ENCODE measurements around the gene NTM. TPM values are rescaled to one million over a fixed set of nuclear protein-coding genes. Genes with fewer than 3 reads are reported as not detected.

The NTM gene
- total RNA-seq, 1 experiment from 2014 or later = 0.73 TPM

GRCh38 chr11:131924457-131925201 is 554.2 kb downstream of the NTM start:
- Mint-ChIP-seq H3K9me3 (ENCODE audit: unreplicated experiment) (no peaks in the 10 kb centered on the region), H3K36me3 (ENCODE audit: insufficient read depth, unreplicated experiment) (no peaks in the 10 kb centered on the region), H3K4me1 (ENCODE audit: low read depth, unreplicated experiment) (no peaks in the 10 kb centered on the region), H3K27ac (ENCODE audit: unreplicated experiment) (no peak overlapping the region), H3K27me3 (ENCODE audit: insufficient read depth, unreplicated experiment) (peaks cover 24% of the 10 kb centered on the region), H3K4me3 (ENCODE audit: unreplicated experiment) (no peak overlapping the region)
- DNase-seq = no peak
- Histone ChIP-seq H3K36me3 (ENCODE audit: control insufficient read depth, insufficient read depth, low read length) (no peaks in the 10 kb centered on the region), H3K9me3 (no peaks in the 10 kb centered on the region), H3K4me1 (no peaks in the 10 kb centered on the region), H3K4me3 (ENCODE audit: low read depth, low read length) (no peak overlapping the region), H3K27me3 (replicated peaks; ENCODE audit: control insufficient read depth, insufficient read depth, low read length) (no peaks in the 10 kb centered on the region)
- no peak for TF ChIP-seq CTCF (IDR thresholded peaks at IDR 0.05; ENCODE audit: insufficient read depth in 1 of 2, low read depth in 1 of 2, low read length in 1 of 2, severe bottlenecking in 1 of 2, unreplicated experiment in 1 of 2)
- CTCF ChIA-PET = no interaction called here
- POLR2A ChIA-PET = no interaction called here
- intact Hi-C loops (cut with micrococcal nuclease; ENCODE audit: unreplicated experiment) = no loop called here
- BruUV-seq (replicated peaks) = no TSS peak

- Mint-ChIP-seq H3K9me3 (ENCODE audit: unreplicated experiment) (no peaks in the 10 kb centered on the region), H3K27ac (ENCODE audit: unreplicated experiment) (no peak overlapping the region), H3K27me3 (ENCODE audit: insufficient read depth, unreplicated experiment) (peaks cover 24% of the 10 kb centered on the region), H3K36me3 (ENCODE audit: insufficient read depth, unreplicated experiment) (no peaks in the 10 kb centered on the region), H3K4me3 (ENCODE audit: unreplicated experiment) (no peak overlapping the region), H3K4me1 (ENCODE audit: low read depth, unreplicated experiment) (no peaks in the 10 kb centered on the region)
- BruUV-seq (replicated peaks) = no TSS peak
- CTCF ChIA-PET = no interaction called here
- Histone ChIP-seq H3K4me1 (no peaks in the 10 kb centered on the region), H3K36me3 (ENCODE audit: control insufficient read depth, insufficient read depth, low read length) (no peaks in the 10 kb centered on the region), H3K4me3 (ENCODE audit: low read depth, low read length) (no peak overlapping the region), H3K9me3 (no peaks in the 10 kb centered on the region), H3K27me3 (replicated peaks; ENCODE audit: control insufficient read depth, insufficient read depth, low read length) (no peaks in the 10 kb centered on the region)
- intact Hi-C loops (cut with micrococcal nuclease; ENCODE audit: unreplicated experiment) = no loop called here
- TF ChIP-seq CTCF (IDR thresholded peaks at IDR 0.05; ENCODE audit: insufficient read depth in 1 of 2, low read depth in 1 of 2, low read length in 1 of 2, severe bottlenecking in 1 of 2, unreplicated experiment in 1 of 2) = no peak
- POLR2A ChIA-PET = no interaction called here
- no peak for DNase-seq
Observed at GRCh38 chr11:131925829-131926228, 555.4 kb downstream of the NTM start.

GRCh38 chr11:131928992-131929391 is 558.6 kb downstream of the NTM start:
- H3K36me3 Mint-ChIP-seq (ENCODE audit: insufficient read depth, unreplicated experiment) = no peaks in the 10 kb centered on the region
- BruUV-seq (replicated peaks) = no TSS peak
- no peak overlapping the region for H3K4me3 Mint-ChIP-seq (ENCODE audit: unreplicated experiment)
- H3K36me3 ChIP-seq (ENCODE audit: control insufficient read depth, insufficient read depth, low read length) = no peaks in the 10 kb centered on the region
- no peak for TF ChIP-seq CTCF (IDR thresholded peaks at IDR 0.05; ENCODE audit: insufficient read depth in 1 of 2, low read depth in 1 of 2, low read length in 1 of 2, severe bottlenecking in 1 of 2, unreplicated experiment in 1 of 2)
- no peaks in the 10 kb centered on the region for H3K9me3 Mint-ChIP-seq (ENCODE audit: unreplicated experiment)
- H3K27ac Mint-ChIP-seq (ENCODE audit: unreplicated experiment) = no peak overlapping the region
- H3K4me3 ChIP-seq (ENCODE audit: low read depth, low read length) = no peak overlapping the region
- H3K4me1 Mint-ChIP-seq (ENCODE audit: low read depth, unreplicated experiment) = no peaks in the 10 kb centered on the region
- H3K4me1 ChIP-seq = no peaks in the 10 kb centered on the region
- peaks cover 14% of the 10 kb centered on the region for H3K27me3 Mint-ChIP-seq (ENCODE audit: insufficient read depth, unreplicated experiment)
- H3K9me3 ChIP-seq = no peaks in the 10 kb centered on the region
- POLR2A ChIA-PET = no interaction called here
- CTCF ChIA-PET = no interaction called here
- no peak for DNase-seq
- H3K27me3 ChIP-seq (replicated peaks; ENCODE audit: control insufficient read depth, insufficient read depth, low read length) = no peaks in the 10 kb centered on the region
- intact Hi-C loops (cut with micrococcal nuclease; ENCODE audit: unreplicated experiment) = no loop called here

Measured in Caco-2 (cell line).